H1 (cell line): Measurements from ENCODE around the gene POGLUT2. TPM values are rescaled to one million over a fixed set of nuclear protein-coding genes. Genes with fewer than 3 reads are reported as not detected.

Experiments
- ASH2L ChIP-seq: fragments of 200-600, 300-600 bp; sonication (generic); IDR thresholded peaks from one replicate; pipeline ENCODE4 v1.7.1; 2017; ENCODE audit warnings: low read length
- CHD7 ChIP-seq: fragments of 300-600 bp; sonication (generic); IDR thresholded peaks from 2 replicates; pipeline ENCODE4 v1.7.1; 2012; ENCODE audit warnings: low read length, moderate library complexity, mild to moderate bottlenecking, inconsistent platforms; ENCODE audit not compliant: insufficient replicate concordance
- CTCF ChIP-seq, 3 experiments: IDR thresholded peaks; 1 replicate in 2 of 3; 2 replicates in 1 of 3; pipeline versions ENCODE4 v1.5.1 to v1.6.1; 2011; ENCODE audit warnings: low read length in 3 of 3, mild to moderate bottlenecking in 3 of 3, inconsistent platforms in 2 of 3, low read depth in 1 of 3, moderate library complexity in 1 of 3; ENCODE audit not compliant: insufficient read depth in 1 of 3; ENCODE audit errors: control extremely low read depth in 1 of 3
- HDAC2 ChIP-seq, 2 experiments: fragments of 300-600 bp in 1 of 2; sonication (generic) in 1 of 2; IDR thresholded peaks; 2 replicates each; pipeline ENCODE4 v1.6.1; 2011 to 2012; ENCODE audit warnings: low read depth in 2 of 2, low read length in 2 of 2, mild to moderate bottlenecking in 2 of 2, moderate library complexity in 2 of 2, borderline replicate concordance in 1 of 2, inconsistent platforms in 1 of 2
- NANOG ChIP-seq: IDR thresholded peaks from 2 replicates; pipeline ENCODE4 v1.6.1; 2011; ENCODE audit warnings: low read length, low read depth, mild to moderate bottlenecking, inconsistent platforms; ENCODE audit not compliant: insufficient read depth, poor library complexity, severe bottlenecking
- POLR2A ChIP-seq, 2 experiments: IDR thresholded peaks; 1 replicate in 1 of 2; 2 replicates in 1 of 2; pipeline ENCODE4 v1.6.1; 2011; ENCODE audit warnings: low read depth in 2 of 2, low read length in 2 of 2, mild to moderate bottlenecking in 2 of 2; ENCODE audit errors: control extremely low read depth in 1 of 2
- POLR2AphosphoS5 ChIP-seq: IDR thresholded peaks from 2 replicates; pipeline ENCODE4 v1.6.1; 2011; ENCODE audit warnings: low read depth, low read length
- RAD21 ChIP-seq, 2 experiments: IDR thresholded peaks in 1 of 2; conservative IDR thresholded peaks in 1 of 2; 2 replicates each; pipeline ENCODE4 v1.6.1; 2011; ENCODE audit warnings: low read depth in 2 of 2, low read length in 2 of 2, improper control_type of control experiment in 1 of 2, inconsistent platforms in 1 of 2, mild to moderate bottlenecking in 1 of 2, moderate library complexity in 1 of 2
- polyA plus RNA-seq, 7 experiments: library from polyadenylated mRNA; depleted of rRNA in 3 of 7; stranded (reverse) in 5 of 7; unstranded in 2 of 7; fragments of >200 nt in 5 of 7; fragments of 200-250 nt in 2 of 7; gene quantifications; 1 replicate in 5 of 7; 2 replicates in 1 of 7; 4 replicates in 1 of 7; pipeline versions ENCODE4 v1.2.1 to v1.2.3, GENCODE V29; 2011 to 2013; ENCODE audit warnings: missing spikeins in 2 of 7, mixed read lengths in 2 of 7
- total RNA-seq: library from RNA; stranded (reverse); fragmentation: NEBNext Ultra II Directional; extraction: Animal tissue kit (Norgen Biotek cat#: 25700); gene quantifications from 2 replicates; pipeline ENCODE4 v1.2.1, GENCODE V29; 2021

Gene POGLUT2
- total and polyA plus RNA-seq, 2 of the 8 experiments (the other 6 are each of a cell fraction or from before 2014, with no cell fraction given) = 9.9 to 22.3 TPM

DNA sequence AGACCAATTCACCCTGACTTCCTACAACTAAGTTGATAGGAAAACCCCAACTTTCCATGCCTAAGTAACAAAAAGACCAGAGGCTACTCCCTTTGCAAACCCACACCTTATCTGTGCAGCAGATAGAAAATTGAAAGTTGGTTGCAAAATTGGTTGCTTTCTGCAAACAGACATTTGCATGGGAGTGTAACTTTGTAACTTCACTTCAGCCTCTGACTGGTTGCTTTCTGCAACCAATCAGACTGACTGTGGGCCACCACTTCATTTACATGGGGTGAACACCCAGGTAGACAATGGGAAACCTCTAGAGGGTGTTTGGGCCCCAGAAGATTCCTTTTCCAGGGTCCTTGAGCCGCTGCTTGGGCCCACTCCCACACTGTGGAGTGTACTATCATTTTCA lies 35.0 kb downstream of the POGLUT2 start (continued):
- TF ChIP-seq CHD7 = no peak
- TF ChIP-seq CTCF (IDR thresholded peaks at IDR 0.05; ENCODE audit: control extremely low read depth in 1 of 3, insufficient read depth in 1 of 3, low read depth in 1 of 3, low read length in 3 of 3) = no peak
- no peak for TF ChIP-seq POLR2AphosphoS5
- TF ChIP-seq HDAC2 (IDR thresholded peaks at IDR 0.05; ENCODE audit: borderline replicate concordance in 1 of 2, low read depth in 2 of 2, low read length in 2 of 2) = no peak
- no peak for TF ChIP-seq RAD21 (IDR thresholded peaks at IDR 0.05 in 1 of 2, conservative IDR thresholded peaks at IDR 0.05 in 1 of 2; ENCODE audit: low read depth in 2 of 2, low read length in 2 of 2)
- no peak for TF ChIP-seq NANOG
- TF ChIP-seq ASH2L = no peak
- no peak for TF ChIP-seq POLR2A (IDR thresholded peaks at IDR 0.05; ENCODE audit: control extremely low read depth in 1 of 2, low read depth in 2 of 2, low read length in 2 of 2)
- TF ChIP-seq, all 59 proteins: peak for 0
